Suppressor macrophage (primary cell): Measurements from ENCODE around the gene YAP1.
A peak's percentile ranks its signal among the peaks of the same experiment; 100 is the strongest.
"Not testable (repeated sequence)": the region's sequence is repeated elsewhere in the genome, so short reads cannot be mapped to it uniquely, and the experiment has no call there.

Source experiments
- DNase-seq, 4 experiments: peaks; one replicate each; pipeline ENCODE4 v3.0.0-alpha.2; 2020 to 2022

The YAP1 gene

DNA sequence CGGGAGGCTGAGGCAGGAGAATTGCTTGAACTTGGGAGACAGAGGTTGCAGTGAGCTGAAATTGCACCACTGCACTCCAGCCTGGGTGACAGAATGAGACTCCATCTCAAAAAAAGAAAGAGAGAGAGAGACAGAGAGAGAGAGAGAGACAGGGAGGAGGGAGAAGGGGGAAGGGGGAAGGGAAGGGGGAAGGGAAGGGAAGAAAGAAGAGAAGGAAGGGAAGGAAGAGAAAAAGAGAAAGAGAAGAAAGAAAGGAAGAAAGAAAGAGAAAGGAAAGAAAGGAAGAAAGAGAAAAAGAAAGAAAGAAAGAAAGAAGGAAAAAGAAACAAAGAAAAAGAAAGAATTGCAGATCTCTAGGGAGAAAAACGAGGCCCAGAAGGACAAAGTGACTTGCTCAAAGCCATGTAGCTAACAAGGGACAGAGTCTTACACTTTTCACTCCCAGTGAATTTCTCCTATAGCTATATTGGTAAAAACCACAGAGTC lies 133.2 kb downstream of the YAP1 start:
- no peak for DNase-seq

DNA sequence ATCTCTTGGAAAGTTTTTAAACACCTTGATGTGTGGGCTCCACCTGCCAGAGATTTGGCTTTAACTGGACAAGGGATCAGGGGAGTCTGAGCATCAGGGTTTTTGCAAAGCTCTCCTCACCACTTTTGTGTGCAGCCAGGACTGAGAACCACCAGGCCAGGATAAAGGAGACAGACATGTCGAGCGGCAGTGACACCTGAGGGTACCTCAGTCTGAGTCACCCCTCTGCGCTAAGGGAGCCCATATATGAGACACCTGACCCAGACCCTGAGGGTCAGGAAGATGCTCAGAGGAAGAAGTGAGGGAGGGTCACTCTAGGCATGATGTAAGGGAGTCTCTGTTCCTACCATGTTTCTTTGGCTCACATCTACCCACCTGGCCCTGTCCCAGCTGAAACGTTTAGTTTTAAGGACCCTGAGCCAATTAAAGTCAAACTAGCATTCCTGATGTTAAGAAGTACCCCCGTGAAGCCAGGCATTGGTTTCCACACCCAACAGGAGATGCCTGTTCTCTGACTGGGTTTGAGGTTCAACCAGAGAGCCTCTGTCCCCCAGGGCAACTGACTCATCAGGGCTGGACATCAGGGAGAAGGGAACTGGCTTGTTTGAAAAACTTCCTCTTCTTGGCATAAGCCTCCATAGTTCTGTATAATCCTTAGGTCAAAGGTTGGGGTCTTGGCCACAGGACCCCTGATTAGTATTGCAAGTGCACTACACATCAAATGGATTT lies 134.6 kb downstream of the YAP1 start:
- DNase-seq: peak; percentile 24 to 54 (median 48)

- DNase-seq: peak; percentile 11 to 45 (median 21)
Observed at GRCh38 chr11:102251423-102251822, 141.2 kb downstream of the YAP1 start.

- DNase-seq: no peak
Observed at GRCh38 chr11:102252339-102252891, 142.2 kb downstream of the YAP1 start.

- no peak for DNase-seq
Observed at GRCh38 chr11:102253020-102253715, 142.9 kb downstream of the YAP1 start.

- DNase-seq: peak in 3 of 4 experiments; percentile 21 to 50 (median 31)
Observed at GRCh38 chr11:102254047-102254446, 143.8 kb downstream of the YAP1 start.

GRCh38 chr11:102256251-102256650 lies 146.0 kb downstream of the YAP1 start:
- no peak for DNase-seq

DNA sequence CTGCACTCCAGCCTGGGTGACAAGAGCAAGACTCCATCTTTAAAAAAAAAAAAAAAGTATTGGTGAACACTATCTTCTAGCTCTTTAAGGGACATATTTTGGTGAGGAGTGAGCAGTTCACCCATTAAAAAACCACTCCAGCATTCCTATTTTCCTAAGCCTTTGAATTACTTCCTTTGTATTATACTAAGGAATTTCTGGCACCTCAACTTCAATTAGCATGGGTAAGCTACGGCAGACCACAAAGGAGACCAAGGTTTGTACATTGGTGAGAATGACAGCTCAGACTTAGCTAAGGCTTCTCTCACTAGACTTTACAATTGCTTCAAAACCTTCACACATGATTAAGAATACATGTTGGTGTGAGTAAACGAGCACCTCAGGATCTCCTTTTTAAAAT lies 150.0 kb downstream of the YAP1 start:
- DNase-seq: no peak

GRCh38 chr11:102263379-102264003 lies 153.2 kb downstream of the YAP1 start:
- no peak for DNase-seq

DNA sequence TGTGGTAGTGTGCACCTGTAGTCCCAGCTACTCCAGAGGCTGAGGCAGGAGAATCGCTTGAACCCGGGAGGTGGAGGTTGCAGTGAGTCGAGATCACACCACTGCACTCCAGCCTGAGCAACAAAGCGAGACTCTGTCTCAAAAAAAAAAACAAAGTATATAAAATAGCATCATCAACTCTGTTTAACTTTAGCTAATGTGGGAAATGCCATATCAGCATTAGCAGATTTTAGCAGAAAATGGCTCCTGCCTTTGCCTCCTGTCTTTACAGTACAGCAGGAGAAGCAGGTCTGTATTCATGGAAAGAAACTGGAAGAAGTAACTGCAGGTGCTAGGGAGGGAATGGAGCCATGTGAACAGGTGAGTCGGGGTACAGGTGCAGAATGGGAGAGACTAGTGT lies 154.5 kb downstream of the YAP1 start:
- not testable (repeated sequence) for DNase-seq

DNA sequence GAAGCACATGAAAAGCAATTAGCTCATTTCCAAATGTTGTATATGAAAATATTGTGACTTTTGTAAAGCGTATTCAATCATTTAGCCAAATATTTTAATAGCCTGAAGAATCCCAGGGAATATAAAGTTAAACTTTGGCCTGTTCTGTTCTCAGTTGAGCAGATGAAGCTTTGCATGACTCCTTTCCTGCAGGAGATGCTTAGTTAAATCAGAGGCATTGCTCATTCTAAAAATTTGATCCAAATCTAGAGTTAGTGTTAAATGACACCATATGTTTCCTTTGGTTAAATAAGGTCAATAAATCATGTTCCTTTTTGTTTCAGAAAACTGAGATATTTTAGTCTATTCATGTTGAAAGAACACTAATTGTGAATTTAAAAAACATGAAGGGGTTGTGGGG lies 155.9 kb downstream of the YAP1 start:
- no peak for DNase-seq

DNA sequence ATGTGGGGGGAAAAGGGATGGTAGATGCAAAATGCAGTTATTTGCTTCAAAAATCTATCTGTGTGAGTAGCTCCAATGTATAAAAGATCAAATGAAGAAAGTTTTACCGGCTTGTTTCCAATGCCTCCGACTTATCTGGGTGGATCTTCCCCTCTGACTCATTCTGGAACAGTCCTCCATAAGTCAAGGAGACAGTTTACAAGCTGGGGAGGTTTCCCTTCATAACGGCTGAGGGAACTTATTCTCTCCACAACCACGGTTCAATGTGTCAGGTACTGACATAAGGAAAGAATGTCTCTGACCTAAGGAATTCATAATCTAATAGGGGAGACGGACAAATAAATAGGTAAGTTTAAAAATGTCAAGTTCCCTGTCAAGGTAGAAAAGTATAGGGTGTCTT lies 157.4 kb downstream of the YAP1 start:
- no peak for DNase-seq

DNA sequence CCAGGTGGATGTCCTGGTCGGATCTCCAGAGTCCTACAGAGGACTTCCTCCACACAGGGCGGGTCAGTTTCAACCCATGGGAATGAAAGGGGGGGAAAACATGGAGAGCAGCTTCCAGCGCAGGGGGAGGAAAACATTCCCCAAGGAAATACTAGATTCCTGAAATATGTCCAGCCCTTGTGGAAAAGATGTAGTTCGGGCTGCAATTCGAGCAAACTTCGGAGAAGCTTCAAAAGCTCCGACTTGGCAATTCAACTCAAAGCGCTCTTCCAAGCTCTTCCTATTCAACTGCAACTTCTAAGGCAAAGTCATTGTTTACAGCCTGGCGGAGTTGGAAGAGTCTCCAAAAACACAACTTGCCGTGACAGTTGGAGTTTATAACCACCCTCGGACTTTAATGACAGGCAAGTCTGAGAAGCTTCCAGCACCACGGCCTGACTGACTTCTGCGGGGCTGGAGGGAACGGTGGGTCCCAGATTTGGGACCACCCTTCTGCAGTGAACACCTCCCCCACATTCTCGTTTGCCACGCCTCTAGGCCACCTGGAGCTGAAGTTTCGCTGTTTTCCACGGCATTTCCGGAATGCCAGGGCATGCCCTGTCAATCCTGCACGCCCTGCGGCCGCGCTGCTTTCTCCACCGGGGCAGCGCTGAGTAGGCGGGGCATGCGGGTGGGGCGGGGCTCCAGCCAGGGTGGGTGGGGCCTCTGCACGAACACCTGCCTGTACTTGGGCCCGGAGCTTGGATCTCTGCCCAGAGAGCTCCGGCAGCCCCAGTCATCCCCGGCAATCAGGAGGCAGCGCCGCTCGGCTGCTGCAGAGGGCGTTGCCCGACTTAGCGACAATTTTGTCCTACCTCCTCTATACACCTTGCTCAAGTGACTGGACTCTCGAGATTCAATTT lies 158.1 kb downstream of the YAP1 start:
- DNase-seq: peak; percentile 5 to 55 (median 28)

DNA sequence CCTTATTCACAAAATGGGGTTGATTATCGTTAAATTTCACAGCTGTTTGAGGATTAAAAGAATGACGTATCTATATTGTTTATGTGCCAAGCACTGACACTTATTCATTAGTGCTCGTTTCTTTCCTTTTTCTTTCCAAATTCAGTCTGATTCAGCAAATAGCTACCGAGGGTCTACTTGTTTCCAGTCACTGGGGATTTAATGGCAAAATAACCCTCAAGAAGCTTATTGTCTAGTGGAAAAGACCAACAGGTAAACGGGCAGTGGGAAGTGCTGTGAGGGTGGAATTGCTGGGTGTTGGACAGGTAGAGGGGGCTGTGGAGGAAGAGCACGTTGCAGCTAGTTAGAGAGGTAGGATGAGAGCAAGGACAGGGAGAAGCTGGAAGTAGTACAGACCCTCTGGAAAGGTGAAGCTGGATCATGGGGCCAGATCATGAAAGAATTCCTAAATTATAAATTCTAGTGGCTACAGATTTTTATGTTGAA lies 158.8 kb downstream of the YAP1 start:
- no peak for DNase-seq

DNA sequence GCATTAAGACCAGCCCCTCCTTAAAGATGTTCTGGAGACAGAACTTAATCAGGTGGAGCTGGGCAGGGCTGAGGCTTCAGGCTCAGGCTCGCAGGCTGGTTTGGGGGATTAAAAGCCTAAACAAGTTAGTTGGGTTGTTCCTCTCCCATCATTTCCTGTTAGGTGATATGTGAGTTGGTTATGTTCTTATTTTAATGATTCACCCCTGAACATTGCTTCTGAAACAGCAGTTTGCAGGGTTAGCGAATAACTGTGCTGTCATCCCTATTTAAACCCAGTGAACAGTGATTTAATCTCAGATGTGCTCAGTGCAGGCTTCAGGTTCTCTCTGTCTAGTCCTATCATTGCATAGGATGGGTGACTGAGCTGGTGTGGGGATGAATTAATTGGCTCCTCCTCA lies 159.7 kb downstream of the YAP1 start:
- no peak for DNase-seq

GRCh38 chr11:102272047-102272824 lies 162.0 kb downstream of the YAP1 start:
- DNase-seq: no peak

GRCh38 chr11:102274628-102275027 lies 164.4 kb downstream of the YAP1 start:
- DNase-seq: no peak

GRCh38 chr11:102276362-102276761 lies 166.1 kb downstream of the YAP1 start:
- DNase-seq: no peak

- no peak for DNase-seq
Observed at GRCh38 chr11:102276783-102277182, 166.5 kb downstream of the YAP1 start.

DNA sequence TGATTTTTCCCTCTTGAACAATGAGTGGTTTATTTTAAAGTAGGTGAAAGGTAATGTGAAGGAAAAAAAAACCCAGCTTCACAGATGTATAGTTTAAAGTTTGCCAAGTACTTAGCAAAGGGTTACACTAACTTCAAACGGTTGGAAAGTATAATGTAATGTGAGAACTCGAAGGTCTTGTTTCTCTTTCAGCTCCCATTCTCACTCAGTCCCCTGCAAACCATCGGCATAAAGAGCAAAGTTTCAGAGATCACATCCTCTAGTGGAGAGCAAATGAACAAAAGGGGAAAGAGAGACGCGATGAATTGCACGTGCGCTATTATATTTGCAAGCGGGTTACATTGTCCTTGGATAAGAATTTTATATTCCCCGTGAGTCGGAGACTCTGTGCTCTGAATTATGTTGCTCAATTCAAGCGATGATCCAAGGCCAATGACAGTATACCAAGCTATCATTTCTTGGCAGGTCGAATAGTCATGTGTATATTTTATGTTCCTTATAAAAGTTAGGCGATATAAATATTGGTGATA lies 169.5 kb downstream of the YAP1 start:
- no peak for DNase-seq

GRCh38 chr11:102280245-102280833 lies 170.1 kb downstream of the YAP1 start:
- DNase-seq: no peak
